MV-4-11 (cell line): ENCODE results near the gene PCDH12.

Experiments
- DNase-seq: peaks from one replicate; lab custom pipeline; 2025; lab: John Stamatoyannopoulos, UW

The PCDH12 gene

GRCh38 chr5:141958113-141958512, at the start of gene PCDH12:
TSS of gene PCDH12 (minus strand) at chr5:141958202. CDS start at chr5:141957851, 351 bp downstream.
- peak; percentile 45 for DNase-seq

GRCh38 chr5:142007237-142007544, 49.2 kb upstream of the PCDH12 start:
- no peak for DNase-seq

- peak; percentile 90 for DNase-seq
These were observed 48.6 kb upstream of the PCDH12 start for GRCh38 chr5:142006363-142007236.

- no peak for DNase-seq
These were observed 45.3 kb upstream of the PCDH12 start for GRCh38 chr5:142003266-142003800.

GRCh38 chr5:142000704-142001484, 42.9 kb upstream of the PCDH12 start:
- peak; percentile 21 for DNase-seq

- no peak for DNase-seq
These were observed 42.2 kb upstream of the PCDH12 start for GRCh38 chr5:142000173-142000572.

GRCh38 chr5:141997358-141997960, 39.5 kb upstream of the PCDH12 start:
- DNase-seq, result no peak

GRCh38 chr5:141995656-141996055, 37.7 kb upstream of the PCDH12 start:
- DNase-seq, result no peak

GRCh38 chr5:141994511-141995136, 36.6 kb upstream of the PCDH12 start:
- DNase-seq, result no peak

- peak; percentile 33 for DNase-seq
These were observed 34.5 kb upstream of the PCDH12 start for GRCh38 chr5:141992349-141992963.

- no peak for DNase-seq
These were observed 31.7 kb upstream of the PCDH12 start for GRCh38 chr5:141989720-141990119.

- DNase-seq, result no peak
These were observed 28.1 kb upstream of the PCDH12 start for GRCh38 chr5:141986072-141986471.

- no peak for DNase-seq
These were observed 24.6 kb upstream of the PCDH12 start for GRCh38 chr5:141982626-141983025.

GRCh38 chr5:141978389-141978788, 20.4 kb upstream of the PCDH12 start:
- no peak for DNase-seq

GRCh38 chr5:141976176-141976575, 18.2 kb upstream of the PCDH12 start:
- DNase-seq, result no peak

- no peak for DNase-seq
These were observed 16.0 kb upstream of the PCDH12 start for GRCh38 chr5:141973871-141974595.

GRCh38 chr5:141969783-141970771, 12.1 kb upstream of the PCDH12 start:
- DNase-seq, result peak; percentile 61

GRCh38 chr5:141968914-141969608, 11.1 kb upstream of the PCDH12 start, which contains the start of gene RNF14:
TSS of gene RNF14 (plus strand) at chr5:141969105. CDS start at chr5:141973589, 4,484 bp downstream.
- DNase-seq, result peak; percentile 93

GRCh38 chr5:141966963-141967333, 8.9 kb upstream of the PCDH12 start:
- no peak for DNase-seq
